ENCODE data around the gene EBF4.

DNA sequence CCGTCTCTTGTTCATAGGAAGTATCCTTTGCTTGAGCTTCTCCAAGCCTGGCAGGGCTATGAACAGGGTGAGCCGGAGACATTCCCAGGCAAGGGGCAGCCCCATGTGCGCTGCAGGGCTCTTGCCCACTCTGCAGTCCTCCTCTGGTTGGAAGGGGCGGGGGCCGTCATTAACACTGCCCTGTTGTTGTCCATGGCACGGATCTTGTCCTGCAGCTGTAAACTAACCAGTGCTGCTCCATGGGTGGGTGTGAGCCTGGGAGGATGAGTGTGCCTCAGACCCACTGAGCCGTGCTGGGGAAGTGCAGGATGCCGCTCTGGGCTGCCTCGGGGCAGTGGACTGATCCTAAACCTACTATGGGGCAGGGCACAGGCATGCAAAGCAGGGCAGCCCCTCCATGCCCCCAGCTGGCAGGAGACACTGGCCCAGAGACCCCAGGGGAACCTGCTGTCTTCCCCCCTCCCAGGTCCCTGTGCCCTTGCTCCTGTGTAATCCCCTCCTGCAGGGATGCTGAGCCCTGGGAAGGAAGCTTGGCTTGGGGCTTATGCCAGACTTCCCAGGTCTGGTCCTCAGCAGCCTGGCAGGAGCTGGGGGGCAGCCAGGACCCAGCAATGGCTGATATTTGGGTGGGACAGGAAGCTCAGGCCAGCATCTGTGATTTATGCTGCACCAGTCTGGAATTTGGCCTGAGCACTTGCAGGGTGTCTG is 8.5 kb downstream of the EBF4 start:
- no peak for TF ChIP-seq FOXA1 (IDR thresholded peaks at IDR 0.05)
- TF ChIP-seq NFRKB (IDR thresholded peaks at IDR 0.05), result no peak

Data from HEK293T (cell line).